Measurements from ENCODE around the gene EOGT. TPM values are rescaled to one million over a fixed set of nuclear protein-coding genes. Genes with fewer than 3 reads are reported as not detected.

EOGT gene
- total RNA-seq, 6 experiments from 2014 or later = 26.9 to 31.6 (median 28.2) TPM

GRCh38 chr3:68974711-68975110, 38.8 kb downstream of the EOGT start:
- Mint-ChIP-seq H3K27me3 (ENCODE audit: insufficient read depth) (no peaks in the 10 kb centered on the region; the same call in 1 of the 2 replicates), H3K27ac (no peak overlapping the region), H3K4me3 (no peak overlapping the region), H3K9me3 (no peaks in the 10 kb centered on the region), H3K4me1 (ENCODE audit: low read depth) (no peaks in the 10 kb centered on the region), H3K36me3 (ENCODE audit: low read depth) (peaks cover 17% of the 10 kb centered on the region; the same call in 1 of the 2 replicates)
- DNase-seq = no peak
- no peak for TF ChIP-seq CTCF (IDR thresholded peaks at IDR 0.05)

GRCh38 chr3:68973639-68974038, 39.8 kb downstream of the EOGT start:
- DNase-seq = no peak
- peaks cover 6% of the 10 kb centered on the region; the same call in 1 of the 2 replicates for H3K36me3 Mint-ChIP-seq (ENCODE audit: low read depth)
- H3K9me3 Mint-ChIP-seq = no peaks in the 10 kb centered on the region
- no peaks in the 10 kb centered on the region for H3K4me1 Mint-ChIP-seq (ENCODE audit: low read depth)
- no peak overlapping the region for H3K27ac Mint-ChIP-seq
- no peak overlapping the region for H3K4me3 Mint-ChIP-seq
- no peak for TF ChIP-seq CTCF (IDR thresholded peaks at IDR 0.05)
- peaks cover 4% of the 10 kb centered on the region for H3K27me3 Mint-ChIP-seq (ENCODE audit: insufficient read depth)

- Mint-ChIP-seq H3K4me1 (ENCODE audit: low read depth) (no peaks in the 10 kb centered on the region), H3K27me3 (ENCODE audit: insufficient read depth) (peaks cover 5% of the 10 kb centered on the region), H3K27ac (no peak overlapping the region), H3K9me3 (no peaks in the 10 kb centered on the region), H3K36me3 (ENCODE audit: low read depth) (no peaks in the 10 kb centered on the region), H3K4me3 (no peak overlapping the region)
- DNase-seq = peak; percentile 55
- TF ChIP-seq CTCF (IDR thresholded peaks at IDR 0.05) = peak; percentile 85
Measured at GRCh38 chr3:68972358-68972979, 41.0 kb downstream of the EOGT start.

DNA sequence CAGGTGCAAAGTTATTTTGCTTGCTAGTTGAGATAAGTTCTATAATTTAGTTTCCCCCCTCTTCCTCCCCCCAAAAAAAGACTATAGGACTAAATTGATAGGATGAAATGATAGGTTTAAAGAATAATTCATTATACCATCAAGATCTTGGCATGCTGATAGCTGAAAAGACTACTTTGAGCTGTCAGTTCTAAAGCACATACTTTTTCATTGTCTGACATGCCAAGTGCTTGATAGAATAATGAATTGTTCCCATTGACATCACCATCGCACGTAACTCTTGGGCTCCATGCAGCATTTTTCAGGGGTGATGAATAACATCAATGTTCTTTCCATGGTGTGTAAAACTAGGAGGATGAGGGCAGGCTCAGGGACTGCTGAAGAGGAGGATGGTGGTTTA, 48.8 kb downstream of the EOGT start:
- no peaks in the 10 kb centered on the region for H3K4me1 Mint-ChIP-seq (ENCODE audit: low read depth)
- H3K9me3 Mint-ChIP-seq = no peaks in the 10 kb centered on the region
- no peak overlapping the region for H3K27ac Mint-ChIP-seq
- DNase-seq = no peak
- no peak for TF ChIP-seq CTCF (IDR thresholded peaks at IDR 0.05)
- no peak overlapping the region for H3K4me3 Mint-ChIP-seq
- H3K27me3 Mint-ChIP-seq (ENCODE audit: insufficient read depth) = peaks cover 15% of the 10 kb centered on the region; the same call in 1 of the 2 replicates
- no peaks in the 10 kb centered on the region for H3K36me3 Mint-ChIP-seq (ENCODE audit: low read depth)

DNA sequence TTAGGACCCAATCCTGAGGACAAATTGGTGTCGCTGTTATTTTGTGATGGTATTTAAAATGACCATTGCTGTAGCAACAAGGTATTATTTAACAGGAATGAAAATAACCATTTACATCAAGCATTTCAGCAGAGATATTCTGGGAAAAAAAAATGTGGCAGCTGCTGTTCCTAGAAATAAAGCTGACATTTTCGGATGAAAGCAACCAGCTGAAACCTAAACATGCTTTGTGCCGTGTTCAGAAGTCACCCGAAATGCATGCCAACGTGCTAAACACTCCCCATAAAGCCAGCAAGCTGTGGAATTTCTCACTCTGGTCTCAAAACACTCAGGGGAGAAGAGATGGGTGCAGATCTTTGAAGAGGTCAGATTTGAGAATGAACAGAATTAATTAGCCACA, 49.6 kb downstream of the EOGT start:
- no peak overlapping the region for H3K27ac Mint-ChIP-seq
- no peak for TF ChIP-seq CTCF (IDR thresholded peaks at IDR 0.05)
- no peaks in the 10 kb centered on the region for H3K9me3 Mint-ChIP-seq
- peaks cover 14% of the 10 kb centered on the region; the same call in 1 of the 2 replicates for H3K27me3 Mint-ChIP-seq (ENCODE audit: insufficient read depth)
- no peaks in the 10 kb centered on the region for H3K4me1 Mint-ChIP-seq (ENCODE audit: low read depth)
- no peak for DNase-seq
- no peak overlapping the region for H3K4me3 Mint-ChIP-seq
- H3K36me3 Mint-ChIP-seq (ENCODE audit: low read depth) = no peaks in the 10 kb centered on the region
